H1 (cell line): ENCODE results near the gene ZNF785. TPM values are rescaled to one million over a fixed set of nuclear protein-coding genes. Genes with fewer than 3 reads are reported as not detected.
A peak's percentile ranks its signal among the peaks of the same experiment; 100 is the strongest.

Experiments used
- CTCF ChIA-PET: fragments of 300-600 bp; sonication (Branson Sonifier 250); formaldehyde crosslinking; loops from one replicate; lab custom pipeline; 2021; ENCODE audit not compliant: partially characterized antibody; lab: Charles Lee
- POLR2A ChIA-PET: fragments of 300-600 bp; sonication (Branson Sonifier 250); formaldehyde crosslinking; loops from one replicate; lab custom pipeline; 2021; ENCODE audit warnings: inconsistent platforms; ENCODE audit not compliant: partially characterized antibody; lab: Charles Lee
- DNase-seq, 2 experiments: peaks; one replicate each; pipeline versions ENCODE4 v3.0.0 to v3.0.0-alpha.2; 2010 to 2022; ENCODE audit warnings: low spot score in 2 of 2, low read depth in 1 of 2, mixed read lengths in 1 of 2
- FAIRE-seq: peaks from 2 replicates; lab custom pipeline; 2011; peaks lifted over from hg19 to GRCh38; lab: Jason Lieb, UNC
- H2AFZ ChIP-seq: 2 replicates; pipeline ENCODE4 v1.8.1; 2012; ENCODE audit warnings: low read length, inconsistent platforms
- H2AK5ac ChIP-seq: 2 replicates; pipeline ENCODE4 v1.6.1; 2013; ENCODE audit warnings: low read depth, low read length
- H2BK120ac ChIP-seq: replicated peaks from 2 replicates; pipeline ENCODE3; 2013; ENCODE audit warnings: low read depth, low read length, inconsistent platforms
- H2BK12ac ChIP-seq: 2 replicates; pipeline ENCODE4 v1.6.1; 2013; ENCODE audit warnings: low read depth, low read length
- H2BK15ac ChIP-seq: 2 replicates; pipeline ENCODE4 v1.6.1; 2013; ENCODE audit warnings: low read length
- H2BK20ac ChIP-seq: 2 replicates; pipeline ENCODE4 v1.6.1; 2013; ENCODE audit warnings: low read length
- H2BK5ac ChIP-seq: 2 replicates; pipeline ENCODE4 v1.6.1; 2013; ENCODE audit warnings: low read depth, low read length
- H3K14ac ChIP-seq: 2 replicates; pipeline ENCODE4 v1.6.1; 2013; ENCODE audit warnings: inconsistent platforms; ENCODE audit not compliant: insufficient read length
- H3K18ac ChIP-seq: 2 replicates; pipeline ENCODE4 v1.6.1; 2013; ENCODE audit warnings: low read length; ENCODE audit errors: extremely low read depth
- H3K23ac ChIP-seq: 2 replicates; pipeline ENCODE4 v1.6.1; 2013; ENCODE audit warnings: inconsistent platforms; ENCODE audit not compliant: insufficient read length
- H3K23me2 ChIP-seq: 2 replicates; pipeline ENCODE4 v1.6.1; 2013; ENCODE audit warnings: low read depth, low read length
- H3K27ac ChIP-seq: 2 replicates; pipeline ENCODE4 v1.6.1; 2011; ENCODE audit warnings: low read depth, low read length, inconsistent platforms
- H3K27me3 ChIP-seq, 4 experiments: replicated peaks in 1 of 4; 1 replicate in 1 of 4; 2 replicates in 3 of 4; pipeline versions ENCODE4 v1.6.1 to v1.8.1; 2011 to 2013; ENCODE audit warnings: low read length in 3 of 4, mild to moderate bottlenecking in 3 of 4, inconsistent platforms in 2 of 4, mixed read lengths in 2 of 4, moderate library complexity in 1 of 4; ENCODE audit not compliant: control insufficient read depth in 3 of 4, insufficient read depth in 3 of 4; ENCODE audit errors: extremely low read depth in 1 of 4
- H3K36me3 ChIP-seq, 4 experiments: 2 replicates each; pipeline versions ENCODE4 v1.6.1 to v1.8.1; 2011 to 2013; ENCODE audit warnings: mild to moderate bottlenecking in 4 of 4, low read length in 3 of 4, moderate library complexity in 2 of 4, control low read depth in 1 of 4, inconsistent platforms in 1 of 4; ENCODE audit not compliant: insufficient read depth in 4 of 4, control insufficient read depth in 2 of 4
- H3K4ac ChIP-seq: replicated peaks from 2 replicates; pipeline ENCODE3; 2013; ENCODE audit warnings: low read length, low read depth, mixed read lengths, inconsistent platforms; ENCODE audit not compliant: insufficient read length
- H3K4me1 ChIP-seq, 4 experiments: replicated peaks in 1 of 4; 1 replicate in 1 of 4; 2 replicates in 3 of 4; pipeline versions ENCODE4 v1.6.1 to v1.8.1; 2011 to 2013; ENCODE audit warnings: low read length in 3 of 4, inconsistent platforms in 2 of 4, mixed read lengths in 1 of 4; ENCODE audit not compliant: insufficient read depth in 4 of 4, control insufficient read depth in 3 of 4
- H3K4me2 ChIP-seq, 2 experiments: 2 replicates each; pipeline versions ENCODE4 v1.6.1 to v1.8.1; 2011 to 2013; ENCODE audit warnings: low read depth in 2 of 2, low read length in 2 of 2, control low read depth in 1 of 2, inconsistent platforms in 1 of 2, mild to moderate bottlenecking in 1 of 2; ENCODE audit not compliant: insufficient read depth in 1 of 2
- H3K4me3 ChIP-seq, 4 experiments: fragments of 200-600, 300-600 bp in 1 of 4; sonication (generic), shearing (Covaris generic), sonication (Bioruptor Twin) in 1 of 4; 2 replicates each; pipeline versions ENCODE4 v1.5.1 to v1.8.1; 2011 to 2016; ENCODE audit warnings: low read length in 4 of 4, low read depth in 3 of 4, control low read depth in 2 of 4, inconsistent platforms in 2 of 4, mild to moderate bottlenecking in 2 of 4, mixed read lengths in 1 of 4, moderate library complexity in 1 of 4; ENCODE audit not compliant: insufficient read depth in 2 of 4; ENCODE audit errors: extremely low read depth in 1 of 4
- H3K56ac ChIP-seq: replicated peaks from 2 replicates; pipeline ENCODE3; 2013; ENCODE audit warnings: low read depth, mild to moderate bottlenecking, mixed read lengths, low read length, inconsistent platforms; ENCODE audit not compliant: insufficient read length
- H3K79me1 ChIP-seq: 2 replicates; pipeline ENCODE4 v1.6.1; 2013; ENCODE audit warnings: low read depth, low read length, control low read depth
- H3K79me2 ChIP-seq, 2 experiments: 2 replicates each; pipeline versions ENCODE4 v1.6.1 to v1.8.1; 2012 to 2013; ENCODE audit warnings: low read length in 2 of 2, mild to moderate bottlenecking in 2 of 2, inconsistent platforms in 1 of 2; ENCODE audit not compliant: insufficient read depth in 2 of 2, control insufficient read depth in 1 of 2
- H3K9ac ChIP-seq, 4 experiments: replicated peaks in 1 of 4; 1 replicate in 1 of 4; 2 replicates in 3 of 4; pipeline versions ENCODE4 v1.6.1 to v1.8.1; 2011 to 2013; ENCODE audit warnings: low read depth in 3 of 4, low read length in 3 of 4, control low read depth in 2 of 4, mild to moderate bottlenecking in 2 of 4, moderate library complexity in 2 of 4, inconsistent platforms in 1 of 4; ENCODE audit errors: extremely low read depth in 1 of 4
- H3K9me3 ChIP-seq, 2 experiments: 2 replicates each; pipeline versions ENCODE4 v1.6.1 to v1.8.1; 2012 to 2013; ENCODE audit warnings: mild to moderate bottlenecking in 2 of 2, moderate library complexity in 2 of 2, control low read depth in 1 of 2, inconsistent platforms in 1 of 2, low read depth in 1 of 2, low read length in 1 of 2, mixed read lengths in 1 of 2; ENCODE audit not compliant: insufficient read depth in 2 of 2
- H4K20me1 ChIP-seq, 2 experiments: replicated peaks in 1 of 2; 2 replicates each; pipeline versions ENCODE3 to v1.8.1; 2011 to 2013; ENCODE audit warnings: inconsistent platforms in 2 of 2, low read length in 2 of 2, mild to moderate bottlenecking in 1 of 2; ENCODE audit not compliant: insufficient read depth in 2 of 2, control insufficient read depth in 1 of 2
- H4K5ac ChIP-seq: 2 replicates; pipeline ENCODE4 v1.6.1; 2013; ENCODE audit warnings: low read length, low read depth, mixed read lengths, inconsistent platforms; ENCODE audit not compliant: insufficient read length
- H4K8ac ChIP-seq: 2 replicates; pipeline ENCODE4 v1.8.0; 2013; ENCODE audit warnings: mild to moderate bottlenecking, moderate library complexity, low read length, inconsistent platforms; ENCODE audit not compliant: insufficient read depth; ENCODE audit errors: extremely low read depth
- H4K91ac ChIP-seq: replicated peaks from 2 replicates; pipeline ENCODE3; 2013; ENCODE audit warnings: low read length, mixed read lengths, inconsistent platforms; ENCODE audit not compliant: insufficient read length
- CHD2 ChIP-seq: IDR thresholded peaks from 2 replicates; pipeline ENCODE4 v1.6.1; 2012; ENCODE audit warnings: low read length, improper control_type of control experiment
- FOSL1 ChIP-seq: IDR thresholded peaks from 2 replicates; pipeline ENCODE4 v1.6.1; 2011; ENCODE audit warnings: mild to moderate bottlenecking, low read depth, low read length, moderate library complexity; ENCODE audit not compliant: insufficient read depth
- GABPA ChIP-seq: IDR thresholded peaks from 2 replicates; pipeline ENCODE4 v1.6.1; 2011; ENCODE audit warnings: mild to moderate bottlenecking, low read length, moderate library complexity, borderline replicate concordance; ENCODE audit not compliant: insufficient read depth
- KDM1A ChIP-seq: fragments of 200-600, 300-600 bp; sonication (generic); IDR thresholded peaks from 2 replicates; pipeline ENCODE4 v1.7.1; 2016; ENCODE audit warnings: mild to moderate bottlenecking, low read length, borderline replicate concordance
- KDM4A ChIP-seq: IDR thresholded peaks from one replicate; pipeline ENCODE4 v1.7.1; 2012; ENCODE audit warnings: low read depth, mild to moderate bottlenecking, moderate library complexity, low read length, inconsistent platforms; ENCODE audit not compliant: severe bottlenecking
- POLR2A ChIP-seq, 2 experiments: IDR thresholded peaks; 1 replicate in 1 of 2; 2 replicates in 1 of 2; pipeline ENCODE4 v1.6.1; 2011; ENCODE audit warnings: low read depth in 2 of 2, low read length in 2 of 2, mild to moderate bottlenecking in 2 of 2; ENCODE audit errors: control extremely low read depth in 1 of 2
- RAD21 ChIP-seq, 2 experiments: IDR thresholded peaks in 1 of 2; conservative IDR thresholded peaks in 1 of 2; 2 replicates each; pipeline ENCODE4 v1.6.1; 2011; ENCODE audit warnings: low read depth in 2 of 2, low read length in 2 of 2, improper control_type of control experiment in 1 of 2, inconsistent platforms in 1 of 2, mild to moderate bottlenecking in 1 of 2, moderate library complexity in 1 of 2
- SIN3A ChIP-seq, 2 experiments: IDR thresholded peaks in 1 of 2; conservative IDR thresholded peaks in 1 of 2; 2 replicates each; pipeline ENCODE4 v1.6.1; 2011 to 2012; ENCODE audit warnings: low read length in 2 of 2, improper control_type of control experiment in 1 of 2, low read depth in 1 of 2, mild to moderate bottlenecking in 1 of 2
- SIX5 ChIP-seq: IDR thresholded peaks from 2 replicates; pipeline ENCODE4 v1.6.1; 2011; ENCODE audit warnings: mild to moderate bottlenecking, low read depth, low read length
- TAF1 ChIP-seq: IDR thresholded peaks from 2 replicates; pipeline ENCODE4 v1.6.1; 2011; ENCODE audit warnings: mild to moderate bottlenecking, low read depth, low read length
- TAF7 ChIP-seq: optimal IDR thresholded peaks from 2 replicates; pipeline ENCODE3; 2011; ENCODE audit warnings: low read depth, mild to moderate bottlenecking, inconsistent platforms, low read length, moderate library complexity, borderline replicate concordance
- TBP ChIP-seq: IDR thresholded peaks from 2 replicates; pipeline ENCODE4 v1.6.1; 2011; ENCODE audit warnings: low read depth, low read length, improper control_type of control experiment
- TEAD4 ChIP-seq: IDR thresholded peaks from 2 replicates; pipeline ENCODE4 v1.6.1; 2012; ENCODE audit warnings: low read depth, low read length, inconsistent platforms, mixed read lengths
- ZNF274 ChIP-seq: IDR thresholded peaks from 2 replicates; pipeline ENCODE4 v1.7.0; 2012; ENCODE audit warnings: low read length, borderline replicate concordance; ENCODE audit errors: extremely low read depth
- WGBS, 2 experiments: shearing (Covaris generic) in 1 of 2; methylation state at CpG; one replicate each; pipeline versions ENCODE4 v1.1.6 to v1.1.7; 2013 to 2015; ENCODE audit warnings: low lambda C conversion rate in 2 of 2, mixed read lengths in 2 of 2, inconsistent platforms in 1 of 2, low coverage in 1 of 2, missing lambda C conversion rate in 1 of 2; ENCODE audit not compliant: insufficient replicate concordance in 2 of 2, insufficient coverage in 1 of 2, insufficient read length in 1 of 2; ENCODE audit errors: extremely low coverage in 1 of 2, missing lambda C conversion rate in 1 of 2; 5-methylcytosine and 5-hydroxymethylcytosine counted together
- polyA plus RNA-seq, 7 experiments: library from polyadenylated mRNA; depleted of rRNA in 3 of 7; stranded (reverse) in 5 of 7; unstranded in 2 of 7; fragments of >200 nt in 5 of 7; fragments of 200-250 nt in 2 of 7; gene quantifications; 1 replicate in 5 of 7; 2 replicates in 1 of 7; 4 replicates in 1 of 7; pipeline versions ENCODE4 v1.2.1 to v1.2.3, GENCODE V29; 2011 to 2013; ENCODE audit warnings: missing spikeins in 2 of 7, mixed read lengths in 2 of 7
- total RNA-seq: library from RNA; stranded (reverse); fragmentation: NEBNext Ultra II Directional; extraction: Animal tissue kit (Norgen Biotek cat#: 25700); gene quantifications from 2 replicates; pipeline ENCODE4 v1.2.1, GENCODE V29; 2021

The ZNF785 gene
- total and polyA plus RNA-seq, 2 of the 8 experiments (the other 6 are each of a cell fraction or from before 2014, with no cell fraction given): 8.6 to 12.9 TPM

DNA sequence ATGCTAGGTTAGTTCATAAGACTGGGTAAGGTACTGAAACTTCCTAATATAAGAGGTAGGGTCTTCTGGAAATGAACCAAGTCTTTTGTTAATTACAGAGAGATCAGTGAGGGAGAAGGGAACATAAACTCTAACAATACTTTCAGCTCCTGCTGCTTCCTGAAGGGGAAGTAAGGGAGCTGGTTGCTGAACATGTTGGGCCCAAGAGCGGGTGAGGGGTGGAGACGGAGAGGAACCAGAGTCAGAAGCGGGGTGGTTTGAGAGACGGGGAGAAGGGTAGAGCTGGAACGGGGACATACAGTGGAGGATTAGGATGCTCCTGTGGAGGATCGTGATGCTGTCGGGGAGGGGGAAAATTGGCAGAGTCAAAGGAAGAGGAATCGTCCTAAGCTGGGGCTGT lies 39.4 kb downstream of the ZNF785 start:
- Histone ChIP-seq H2AFZ (no peak overlapping the region), H4K91ac (no peak overlapping the region), H3K4me1 (peaks cover 11 to 30% (median 23%) of the 10 kb centered on the region in 4 experiments), H3K4me2 (no peak overlapping the region), H3K23me2 (peaks cover 2% of the 10 kb centered on the region; the same call in 1 of the 2 replicates), H4K8ac (no peak overlapping the region), H3K23ac (no peak overlapping the region), H3K18ac (no peak overlapping the region), H3K27ac (no peak overlapping the region), H2BK20ac (peak overlapping the region; percentile 32; the same call in 1 of the 2 replicates), H3K79me1 (no peaks in the 10 kb centered on the region), H2BK12ac (0 out of 2 replicates have a peak overlapping the region, but pooled peaks have one; percentile 27), H3K4ac (no peak overlapping the region), H3K4me3 (no peak overlapping the region), H3K27me3 (no peaks in the 10 kb centered on the region), H2AK5ac (no peak overlapping the region), H3K9ac (no peak overlapping the region), H3K36me3 (no peaks in the 10 kb centered on the region), H3K79me2 (no peaks in the 10 kb centered on the region), H2BK15ac (no peak overlapping the region), H4K20me1 (no peaks in the 10 kb centered on the region), H4K5ac (no peak overlapping the region), H3K14ac (no peak overlapping the region), H3K9me3 (no peaks in the 10 kb centered on the region), H2BK5ac (no peak overlapping the region), H3K56ac (no peak overlapping the region), H2BK120ac (no peak overlapping the region)
- 89% methylated on average over 8 of the region's 8 CpGs; no CpG with 5 or more reads in 1 of the 2 experiments for WGBS, 2 experiments
- CTCF ChIA-PET: interaction anchor here (0.6 to 1.9 kb wide), 4 partner anchors 10 to 69 kb away, joined by 4 to 10 read pairs (median 6); no protein-coding TSS in a partner anchor
- DNase-seq: no peak
- POLR2A ChIA-PET: interaction anchor here (0.9 to 1.6 kb wide), 8 partner anchors 11 to 52 kb away, joined by 3 to 6 read pairs (median 3); partner anchors contain the start of gene ZNF764
- no peak for FAIRE-seq
- no peak for TF ChIP-seq TAF7
- TF ChIP-seq SIX5: no peak
- no peak for TF ChIP-seq RAD21 (IDR thresholded peaks at IDR 0.05 in 1 of 2, conservative IDR thresholded peaks at IDR 0.05 in 1 of 2; ENCODE audit: low read depth in 2 of 2, low read length in 2 of 2)
- TF ChIP-seq KDM4A: no peak
- no peak for TF ChIP-seq CHD2
- no peak for TF ChIP-seq GABPA
- no peak for TF ChIP-seq SIN3A (conservative IDR thresholded peaks at IDR 0.05 in 1 of 2, IDR thresholded peaks at IDR 0.05 in 1 of 2; ENCODE audit: low read depth in 1 of 2, low read length in 2 of 2)
- no peak for TF ChIP-seq KDM1A
- TF ChIP-seq TAF1: no peak
- TF ChIP-seq FOSL1: no peak
- TF ChIP-seq POLR2A (IDR thresholded peaks at IDR 0.05; ENCODE audit: control extremely low read depth in 1 of 2, low read depth in 2 of 2, low read length in 2 of 2): no peak
- no peak for TF ChIP-seq ZNF274
- TF ChIP-seq TEAD4: no peak
- no peak for TF ChIP-seq TBP
